GM19193 (cell line): ENCODE results near the gene CTNND2.

Source experiments
- POLR2A ChIP-seq: IDR thresholded peaks from 4 replicates; pipeline ENCODE4 v1.6.1; 2011; ENCODE audit not compliant: insufficient read depth, insufficient read length; ENCODE audit errors: extremely low read depth

Gene CTNND2

GRCh38 chr5:11459716-11460115 lies 444.5 kb downstream of the CTNND2 start:
- no peak for TF ChIP-seq POLR2A

- TF ChIP-seq POLR2A = no peak
Measured at GRCh38 chr5:11455505-11455904, 448.7 kb downstream of the CTNND2 start.

GRCh38 chr5:11452852-11453251 lies 451.4 kb downstream of the CTNND2 start:
- TF ChIP-seq POLR2A = no peak

GRCh38 chr5:11449966-11450365 lies 454.3 kb downstream of the CTNND2 start:
- no peak for TF ChIP-seq POLR2A

- TF ChIP-seq POLR2A = no peak
Measured at GRCh38 chr5:11449217-11449616, 455.0 kb downstream of the CTNND2 start.

- no peak for TF ChIP-seq POLR2A
Measured at GRCh38 chr5:11443831-11444230, 460.4 kb downstream of the CTNND2 start.

GRCh38 chr5:11432116-11432515 lies 472.1 kb downstream of the CTNND2 start:
- no peak for TF ChIP-seq POLR2A

GRCh38 chr5:11429254-11429653 lies 475.0 kb downstream of the CTNND2 start:
- TF ChIP-seq POLR2A = no peak

GRCh38 chr5:11427569-11427968 lies 476.7 kb downstream of the CTNND2 start:
- no peak for TF ChIP-seq POLR2A

- no peak for TF ChIP-seq POLR2A
Measured at GRCh38 chr5:11426442-11426841, 477.8 kb downstream of the CTNND2 start.

- no peak for TF ChIP-seq POLR2A
Measured at GRCh38 chr5:11422342-11422741, 481.9 kb downstream of the CTNND2 start.

GRCh38 chr5:11420969-11421368 lies 483.3 kb downstream of the CTNND2 start:
- no peak for TF ChIP-seq POLR2A

GRCh38 chr5:11415751-11416150 lies 488.5 kb downstream of the CTNND2 start:
- TF ChIP-seq POLR2A = no peak

- no peak for TF ChIP-seq POLR2A
Measured at GRCh38 chr5:11411621-11412020, 492.6 kb downstream of the CTNND2 start.

GRCh38 chr5:11407556-11408145 lies 496.6 kb downstream of the CTNND2 start:
- TF ChIP-seq POLR2A = no peak

GRCh38 chr5:11400316-11400715 lies 503.9 kb downstream of the CTNND2 start:
- TF ChIP-seq POLR2A = no peak

GRCh38 chr5:11398728-11399127 lies 505.5 kb downstream of the CTNND2 start:
- no peak for TF ChIP-seq POLR2A
